Astrocyte of the spinal cord (primary cell): Measurements from ENCODE around the gene CEP350.

Source experiments
- DNase-seq: peaks from one replicate; pipeline ENCODE4 v3.0.0; 2011; ENCODE audit warnings: low read depth, low spot score
- H3K4me3 ChIP-seq: 2 replicates; pipeline ENCODE4 v1.5.1; 2011; ENCODE audit warnings: low read depth, mild to moderate bottlenecking, low read length, moderate library complexity
- CTCF ChIP-seq: IDR thresholded peaks from 2 replicates; pipeline ENCODE4 v1.5.1; 2012; ENCODE audit warnings: low read depth, mild to moderate bottlenecking, low read length, inconsistent platforms
- in situ Hi-C: cut with HindIII; loops from 2 replicates; pipeline ENCODE4 v1.10.0; 2017; ENCODE audit warnings: low sequenced_read_pairs

The CEP350 gene

GRCh38 chr1:180031664-180032063, 77.1 kb downstream of the CEP350 start:
- in situ Hi-C loops = no loop called here
- H3K4me3 ChIP-seq = no peak overlapping the region
- no peak for TF ChIP-seq CTCF
- DNase-seq = no peak

- in situ Hi-C loops = no loop called here
- no peak for DNase-seq
- no peak overlapping the region for H3K4me3 ChIP-seq
- TF ChIP-seq CTCF = no peak
Observed at GRCh38 chr1:180033390-180033789, 78.8 kb downstream of the CEP350 start.

GRCh38 chr1:180040034-180040433, 85.4 kb downstream of the CEP350 start:
- TF ChIP-seq CTCF = no peak
- peak; percentile 63 for DNase-seq
- in situ Hi-C loops = no loop called here

GRCh38 chr1:180041582-180041981, 87.0 kb downstream of the CEP350 start:
- no peak for DNase-seq
- in situ Hi-C loops = no loop called here
- no peak for TF ChIP-seq CTCF
- H3K4me3 ChIP-seq = no peak overlapping the region

More at GRCh38 chr1:180040034-180040433, 85.4 kb downstream of the CEP350 start:
- no peak overlapping the region for H3K4me3 ChIP-seq

- no peak for TF ChIP-seq CTCF
- peak; percentile 42 for DNase-seq
- in situ Hi-C loops = no loop called here
- no peak overlapping the region for H3K4me3 ChIP-seq
Observed at GRCh38 chr1:180042988-180043622, 88.5 kb downstream of the CEP350 start.

GRCh38 chr1:180043785-180044184, 89.2 kb downstream of the CEP350 start:
- no peak overlapping the region for H3K4me3 ChIP-seq
- no peak for DNase-seq
- no peak for TF ChIP-seq CTCF
- in situ Hi-C loops = no loop called here
